Thoracic aorta (tissue), 2 donors: Measurements from ENCODE around the gene TRRAP. TPM values are rescaled to one million over a fixed set of nuclear protein-coding genes. Genes with fewer than 3 reads are reported as not detected.

ENCODE experiments used
- ATAC-seq: fragments of 150-250 bp; one replicate; pipeline ENCODE4 v1.8.0; 2017; ENCODE audit warnings: low read depth; ENCODE audit not compliant: insufficient number of reproducible peaks, low FRiP score
- DNase-seq: peaks from one replicate; pipeline ENCODE4 v3.0.0-alpha.2; 2020; ENCODE audit warnings: low spot score
- H3K27ac ChIP-seq, 2 donors: fragments of 200-600 bp; sonication (generic); 1 replicate in 1 of 2; 2 replicates in 1 of 2; pipeline ENCODE4 v1.5.1; 2016; ENCODE audit warnings: mild to moderate bottlenecking in 2 of 2, moderate library complexity in 2 of 2
- H3K27me3 ChIP-seq: fragments of 200-600 bp; sonication (generic); replicated peaks from 2 replicates; pipeline ENCODE4 v1.6.0; 2016; ENCODE audit warnings: mild to moderate bottlenecking; ENCODE audit not compliant: insufficient read depth
- H3K36me3 ChIP-seq: fragments of 200-600 bp; sonication (generic); one replicate; pipeline ENCODE4 v1.5.1; 2016
- H3K4me1 ChIP-seq, 2 donors: fragments of 200-600 bp; sonication (generic); 1 replicate in 1 of 2; 2 replicates in 1 of 2; pipeline versions ENCODE4 v1.5.1 to v1.6.0; 2016; ENCODE audit warnings: low read depth in 2 of 2, mild to moderate bottlenecking in 1 of 2; ENCODE audit not compliant: control insufficient read depth in 1 of 2
- H3K4me3 ChIP-seq: fragments of 200-600 bp; sonication (generic); 2 replicates; pipeline ENCODE4 v1.5.1; 2016; ENCODE audit warnings: mild to moderate bottlenecking
- H3K9me3 ChIP-seq: fragments of 200-600 bp; sonication (generic); 2 replicates; pipeline ENCODE4 v1.5.1; 2016
- total RNA-seq, 2 donors: library from RNA; depleted of rRNA; stranded (reverse); fragments of >200 nt; gene quantifications; one replicate each; pipeline versions ENCODE4 v1.1.0 to v1.2.3, GENCODE V29; 2016
- TF ChIP-seq, protein P1 (sequence below): fragments of 200-600 bp; sonication (generic); IDR thresholded peaks from one replicate; pipeline ENCODE4 v1.5.1; 2019; ENCODE audit warnings: antibody characterized with exemption

TRRAP gene
- total RNA-seq, 2 donors from 2014 or later: 44.8 to 49.5 TPM

DNA sequence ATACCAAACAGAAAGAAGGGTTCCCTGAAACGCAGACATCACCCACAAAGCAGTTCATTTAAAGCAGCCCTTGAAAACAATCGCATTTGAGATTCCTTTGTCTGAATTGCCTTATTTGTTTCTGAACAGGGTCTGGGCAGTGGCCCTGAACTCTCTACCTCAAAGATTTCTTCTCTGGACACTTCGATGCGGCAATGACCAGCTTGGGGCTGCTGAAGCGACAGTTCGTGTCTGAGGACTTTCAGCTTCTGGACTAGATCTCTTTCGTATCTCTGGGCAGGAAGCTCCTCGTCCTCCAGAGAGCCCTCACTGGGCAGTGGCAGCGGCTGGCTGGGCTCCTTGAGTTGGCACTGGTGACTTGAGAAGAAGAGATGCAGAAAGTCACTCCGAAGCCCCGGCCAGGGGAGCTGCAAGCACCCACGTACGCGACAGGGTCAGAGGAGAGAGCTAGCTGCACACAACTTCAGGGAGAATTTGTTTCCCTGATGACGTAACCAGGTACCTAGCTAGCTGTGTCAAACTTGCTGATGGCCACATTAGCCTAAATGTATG is 169.3 kb downstream of the TRRAP start:
- DNase-seq (no peak), ATAC-seq (no peak)
- peaks cover 54% of the 10 kb centered on the region for H3K36me3 ChIP-seq
- H3K4me3 ChIP-seq: no peak overlapping the region
- H3K9me3 ChIP-seq: no peaks in the 10 kb centered on the region
- H3K4me1 ChIP-seq: peaks cover 2 to 31% of the 10 kb centered on the region in 2 donors
- H3K27ac ChIP-seq: peak overlapping the region; percentile 47 to 57
- TF ChIP-seq, protein P1, sequence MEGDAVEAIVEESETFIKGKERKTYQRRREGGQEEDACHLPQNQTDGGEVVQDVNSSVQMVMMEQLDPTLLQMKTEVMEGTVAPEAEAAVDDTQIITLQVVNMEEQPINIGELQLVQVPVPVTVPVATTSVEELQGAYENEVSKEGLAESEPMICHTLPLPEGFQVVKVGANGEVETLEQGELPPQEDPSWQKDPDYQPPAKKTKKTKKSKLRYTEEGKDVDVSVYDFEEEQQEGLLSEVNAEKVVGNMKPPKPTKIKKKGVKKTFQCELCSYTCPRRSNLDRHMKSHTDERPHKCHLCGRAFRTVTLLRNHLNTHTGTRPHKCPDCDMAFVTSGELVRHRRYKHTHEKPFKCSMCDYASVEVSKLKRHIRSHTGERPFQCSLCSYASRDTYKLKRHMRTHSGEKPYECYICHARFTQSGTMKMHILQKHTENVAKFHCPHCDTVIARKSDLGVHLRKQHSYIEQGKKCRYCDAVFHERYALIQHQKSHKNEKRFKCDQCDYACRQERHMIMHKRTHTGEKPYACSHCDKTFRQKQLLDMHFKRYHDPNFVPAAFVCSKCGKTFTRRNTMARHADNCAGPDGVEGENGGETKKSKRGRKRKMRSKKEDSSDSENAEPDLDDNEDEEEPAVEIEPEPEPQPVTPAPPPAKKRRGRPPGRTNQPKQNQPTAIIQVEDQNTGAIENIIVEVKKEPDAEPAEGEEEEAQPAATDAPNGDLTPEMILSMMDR: no peak
- H3K27me3 ChIP-seq: no peaks in the 10 kb centered on the region

- Histone ChIP-seq H3K4me3 (no peak overlapping the region), H3K36me3 (peaks cover 63% of the 10 kb centered on the region), H3K27me3 (no peaks in the 10 kb centered on the region), H3K4me1 (peaks cover 0 to 17% of the 10 kb centered on the region in 2 donors), H3K27ac (peak overlapping the region in 1 of 2 donors; percentile 41), H3K9me3 (no peaks in the 10 kb centered on the region)
- ATAC-seq: no peak
- no peak for DNase-seq
- TF ChIP-seq, protein P1: no peak
These were observed 172.6 kb downstream of the TRRAP start for GRCh38 chr7:99050971-99051370.

- Histone ChIP-seq H3K27ac (no peak overlapping the region), H3K9me3 (no peaks in the 10 kb centered on the region), H3K36me3 (peaks cover 63% of the 10 kb centered on the region), H3K4me1 (peaks cover 0 to 7% of the 10 kb centered on the region in 2 donors), H3K4me3 (no peak overlapping the region), H3K27me3 (no peaks in the 10 kb centered on the region)
- TF ChIP-seq, protein P1: no peak
- DNase-seq: no peak
- no peak for ATAC-seq
These were observed 176.4 kb downstream of the TRRAP start for GRCh38 chr7:99054781-99055180.

DNA sequence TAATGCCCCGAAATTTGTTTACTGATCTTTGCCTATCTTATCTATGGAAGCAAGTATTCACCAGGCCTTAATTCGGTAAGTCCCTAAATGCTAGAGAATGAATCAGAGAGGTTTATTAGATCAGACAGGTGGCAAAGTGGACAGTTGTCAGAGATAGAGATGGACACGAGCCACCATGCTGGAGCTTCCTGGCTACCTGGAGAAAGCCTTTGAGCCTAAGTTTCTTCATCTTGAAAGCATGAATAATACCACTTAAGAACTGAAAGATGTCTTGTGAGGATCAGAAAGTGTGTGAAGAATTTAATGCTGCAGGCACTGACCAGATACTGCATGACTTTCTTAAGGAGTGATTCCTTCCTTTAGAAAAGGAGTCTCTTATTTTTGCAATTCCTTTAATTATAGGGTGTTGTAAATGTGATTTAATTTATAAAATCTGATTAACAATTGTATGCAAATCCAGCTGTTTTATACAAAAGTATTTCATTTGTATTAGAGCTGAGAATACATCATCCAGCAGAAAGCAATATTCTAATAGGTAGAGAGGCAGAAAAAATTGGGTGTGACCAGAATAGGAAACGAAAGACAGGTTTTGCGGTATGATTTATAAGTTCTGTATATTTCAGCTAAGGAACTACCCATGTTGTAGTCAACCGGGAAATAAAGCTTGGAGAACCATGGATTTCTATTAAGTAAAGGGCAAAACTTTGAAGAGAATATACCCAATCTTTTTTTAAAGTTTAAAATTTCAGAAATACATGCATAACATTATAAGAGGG is 182.9 kb downstream of the TRRAP start:
- H3K4me3 ChIP-seq: no peak overlapping the region
- H3K27ac ChIP-seq: no peak overlapping the region
- TF ChIP-seq, protein P1: no peak
- no peaks in the 10 kb centered on the region for H3K4me1 ChIP-seq
- H3K9me3 ChIP-seq: no peaks in the 10 kb centered on the region
- DNase-seq: no peak
- H3K36me3 ChIP-seq: peaks cover 13% of the 10 kb centered on the region
- no peaks in the 10 kb centered on the region for H3K27me3 ChIP-seq
- ATAC-seq: no peak

Other genes starting within 250 kb of the TRRAP start
- gene TMEM130, start 8.5 kb upstream of the TRRAP start, total RNA-seq: 10 to 100 TPM; 26.2 to 57.0 TPM